Uterus (tissue), 4 donors: ENCODE measurements around the gene ANG. TPM values are rescaled to one million over a fixed set of nuclear protein-coding genes. Genes with fewer than 3 reads are reported as not detected.
"Not testable (repeated sequence)": the region's sequence is repeated elsewhere in the genome, so short reads cannot be mapped to it uniquely, and the experiment has no call there.

Experiments
- DNase-seq, 2 donors: peaks; one replicate each; pipeline ENCODE4 v3.0.0-alpha.2; 2019 to 2020
- H3K27ac ChIP-seq, 2 donors: fragments of 200-600 bp; sonication (generic); 1 replicate in 1 of 2; 2 replicates in 1 of 2; pipeline ENCODE4 v1.5.1; 2016 to 2018
- H3K27me3 ChIP-seq, 2 donors: fragments of 200-600 bp; sonication (generic); one replicate each; pipeline ENCODE4 v1.5.1; 2018 to 2019; ENCODE audit warnings: control low read depth in 1 of 2
- H3K36me3 ChIP-seq, 2 donors: fragments of 200-600 bp; sonication (generic); one replicate each; pipeline ENCODE4 v1.5.1; 2019; ENCODE audit warnings: control low read depth in 1 of 2
- H3K4me1 ChIP-seq, 2 donors: fragments of 200-600 bp; sonication (generic); one replicate each; pipeline ENCODE4 v1.5.1; 2018 to 2019; ENCODE audit warnings: control low read depth in 1 of 2
- H3K4me3 ChIP-seq, 2 donors: fragments of 200-600 bp; sonication (generic); 1 replicate in 1 of 2; 2 replicates in 1 of 2; pipeline ENCODE4 v1.5.1; 2018 to 2019; ENCODE audit warnings: mild to moderate bottlenecking in 1 of 2
- H3K9me3 ChIP-seq, 2 donors: fragments of 200-600 bp; sonication (generic); one replicate each; pipeline ENCODE4 v1.5.1; 2019; ENCODE audit warnings: control low read depth in 1 of 2
- POLR2A ChIP-seq, 2 donors: fragments of 450-650 bp; IDR thresholded peaks; one replicate each; pipeline ENCODE4 v1.6.1; 2016; ENCODE audit warnings: antibody characterized with exemption in 2 of 2, mild to moderate bottlenecking in 1 of 2, moderate library complexity in 1 of 2
- intact Hi-C: fragments of 100-400 bp; cut with DNase I; formaldehyde crosslinking; loops from one replicate; pipeline ENCODE4 v1.15.1; 2023; ENCODE audit warnings: low total_unique reads
- total RNA-seq, 4 donors: library from RNA; depleted of rRNA in 3 of 4; stranded (reverse); fragments of >200 nt in 3 of 4; gene quantifications; one replicate each; pipeline versions ENCODE4 v1.1.0 to v1.2.4, GENCODE V29; 2014 to 2023
- TF ChIP-seq, protein P1 (sequence below), 4 experiments: fragments of 200-600 bp in 2 of 4; fragments of 450-650 bp in 2 of 4; sonication (generic) in 2 of 4; IDR thresholded peaks; one replicate each; pipeline ENCODE4 v1.5.1; 2016 to 2019; ENCODE audit warnings: antibody characterized with exemption in 4 of 4, mild to moderate bottlenecking in 2 of 4, moderate library complexity in 1 of 4
- donor health status: DM: yes; HTN: yes; CAD: no.

The ANG gene
- total RNA-seq, 4 donors from 2014 or later = 4.2 to 20.8 (median 12.2) TPM

- TF ChIP-seq POLR2A (IDR thresholded peaks at IDR 0.05) = no peak
- TF ChIP-seq, protein P1, sequence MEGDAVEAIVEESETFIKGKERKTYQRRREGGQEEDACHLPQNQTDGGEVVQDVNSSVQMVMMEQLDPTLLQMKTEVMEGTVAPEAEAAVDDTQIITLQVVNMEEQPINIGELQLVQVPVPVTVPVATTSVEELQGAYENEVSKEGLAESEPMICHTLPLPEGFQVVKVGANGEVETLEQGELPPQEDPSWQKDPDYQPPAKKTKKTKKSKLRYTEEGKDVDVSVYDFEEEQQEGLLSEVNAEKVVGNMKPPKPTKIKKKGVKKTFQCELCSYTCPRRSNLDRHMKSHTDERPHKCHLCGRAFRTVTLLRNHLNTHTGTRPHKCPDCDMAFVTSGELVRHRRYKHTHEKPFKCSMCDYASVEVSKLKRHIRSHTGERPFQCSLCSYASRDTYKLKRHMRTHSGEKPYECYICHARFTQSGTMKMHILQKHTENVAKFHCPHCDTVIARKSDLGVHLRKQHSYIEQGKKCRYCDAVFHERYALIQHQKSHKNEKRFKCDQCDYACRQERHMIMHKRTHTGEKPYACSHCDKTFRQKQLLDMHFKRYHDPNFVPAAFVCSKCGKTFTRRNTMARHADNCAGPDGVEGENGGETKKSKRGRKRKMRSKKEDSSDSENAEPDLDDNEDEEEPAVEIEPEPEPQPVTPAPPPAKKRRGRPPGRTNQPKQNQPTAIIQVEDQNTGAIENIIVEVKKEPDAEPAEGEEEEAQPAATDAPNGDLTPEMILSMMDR (IDR thresholded peaks at IDR 0.05) = no peak
- H3K4me1 ChIP-seq = no peaks in the 10 kb centered on the region
- no peaks in the 10 kb centered on the region for H3K36me3 ChIP-seq
- no peak overlapping the region for H3K27ac ChIP-seq
- H3K9me3 ChIP-seq = no peaks in the 10 kb centered on the region
- H3K4me3 ChIP-seq = no peak overlapping the region
- DNase-seq = no peak
- intact Hi-C loops = no loop called here
- no peaks in the 10 kb centered on the region for H3K27me3 ChIP-seq
Measured at GRCh38 chr14:20698934-20699333, 10.4 kb downstream of the ANG start.

- no peaks in the 10 kb centered on the region for H3K36me3 ChIP-seq
- no peaks in the 10 kb centered on the region for H3K4me1 ChIP-seq
- intact Hi-C loops = no loop called here
- no peak for DNase-seq
- H3K27ac ChIP-seq = no peak overlapping the region
- H3K27me3 ChIP-seq = no peaks in the 10 kb centered on the region
- no peaks in the 10 kb centered on the region for H3K9me3 ChIP-seq
- TF ChIP-seq POLR2A (IDR thresholded peaks at IDR 0.05) = no peak
- TF ChIP-seq, protein P1 (IDR thresholded peaks at IDR 0.05) = no peak
- H3K4me3 ChIP-seq = no peak overlapping the region
Measured at GRCh38 chr14:20699931-20700330, 11.4 kb downstream of the ANG start.

GRCh38 chr14:20700965-20701364 lies 12.4 kb downstream of the ANG start:
- H3K9me3 ChIP-seq, H3K27me3 ChIP-seq, H3K36me3 ChIP-seq, DNase-seq, H3K4me1 ChIP-seq, H3K27ac ChIP-seq, intact Hi-C loops, H3K4me3 ChIP-seq: not testable (repeated sequence)

DNA sequence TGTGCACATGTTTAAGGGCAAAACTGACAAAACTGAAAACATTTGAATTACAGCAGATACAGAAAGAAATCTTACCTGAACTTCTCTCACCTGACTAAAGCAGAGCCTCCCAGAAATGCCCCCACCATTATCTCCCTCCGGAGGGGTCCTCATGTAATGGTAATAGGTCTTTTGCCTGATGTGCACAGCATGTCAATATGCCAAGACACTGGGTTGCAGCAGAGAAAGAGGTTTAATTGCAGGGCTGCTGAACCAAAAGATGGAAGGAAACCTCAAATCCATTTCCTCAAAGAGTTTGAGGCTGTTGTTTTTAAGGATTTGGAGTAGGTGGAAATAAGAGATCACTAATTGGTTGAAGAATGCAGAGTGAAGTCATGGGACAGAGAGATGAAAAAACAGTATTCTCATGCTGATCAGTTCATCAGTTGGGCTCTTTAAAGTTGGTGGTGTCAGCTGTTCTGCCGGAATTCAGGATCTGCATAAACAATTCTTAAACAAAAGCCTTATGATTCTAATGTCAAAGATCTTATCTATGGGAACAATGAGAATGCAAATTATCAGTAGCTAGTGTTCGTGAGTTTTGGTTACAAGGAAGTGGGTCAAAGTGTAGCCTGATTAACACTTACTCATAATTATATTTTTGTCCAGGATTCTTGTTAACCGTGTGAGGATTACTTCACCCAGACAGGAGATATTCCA lies 18.2 kb downstream of the ANG start:
- Histone ChIP-seq H3K27me3 (no peaks in the 10 kb centered on the region), H3K4me3 (no peak overlapping the region), H3K27ac (no peak overlapping the region), H3K4me1 (no peaks in the 10 kb centered on the region), H3K36me3 (no peaks in the 10 kb centered on the region), H3K9me3 (no peaks in the 10 kb centered on the region)
- no peak for DNase-seq
- no peak for TF ChIP-seq POLR2A (IDR thresholded peaks at IDR 0.05)
- TF ChIP-seq, protein P1 (IDR thresholded peaks at IDR 0.05) = no peak
- intact Hi-C loops = no loop called here

- TF ChIP-seq, protein P1 (IDR thresholded peaks at IDR 0.05) = no peak
- no peak for TF ChIP-seq POLR2A (IDR thresholded peaks at IDR 0.05)
- DNase-seq = no peak
- Histone ChIP-seq H3K4me3 (no peak overlapping the region), H3K36me3 (no peaks in the 10 kb centered on the region), H3K27me3 (no peaks in the 10 kb centered on the region), H3K27ac (no peak overlapping the region), H3K9me3 (no peaks in the 10 kb centered on the region), H3K4me1 (no peaks in the 10 kb centered on the region)
- intact Hi-C loops = no loop called here
Measured at GRCh38 chr14:20707622-20708021, 19.1 kb downstream of the ANG start.

DNA sequence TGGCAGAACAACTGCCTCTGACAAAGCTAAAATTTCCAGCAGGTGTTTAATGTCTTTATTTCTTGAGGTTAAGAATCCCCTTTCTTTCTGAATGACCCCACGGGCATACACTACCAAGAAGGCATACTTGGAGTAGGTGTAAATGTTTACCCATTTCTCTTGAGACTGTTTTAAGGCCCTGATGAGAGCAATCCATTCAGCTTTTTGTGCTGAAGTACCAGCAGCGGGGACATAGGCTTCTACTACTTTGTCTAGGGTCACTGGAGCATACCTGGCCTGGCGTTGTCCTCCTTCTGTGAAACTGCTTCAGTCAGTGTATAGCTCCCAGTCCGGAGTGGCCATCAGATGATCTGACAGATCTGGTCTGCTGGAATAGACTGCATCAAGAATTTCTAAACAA lies 22.7 kb downstream of the ANG start:
- intact Hi-C loops = no loop called here
- DNase-seq = no peak
- no peaks in the 10 kb centered on the region for H3K4me1 ChIP-seq
- TF ChIP-seq POLR2A (IDR thresholded peaks at IDR 0.05) = no peak
- TF ChIP-seq, protein P1 (IDR thresholded peaks at IDR 0.05) = no peak
- H3K27me3 ChIP-seq = no peaks in the 10 kb centered on the region
- H3K4me3 ChIP-seq = no peak overlapping the region
- H3K27ac ChIP-seq = no peak overlapping the region
- no peaks in the 10 kb centered on the region for H3K36me3 ChIP-seq
- H3K9me3 ChIP-seq = no peaks in the 10 kb centered on the region
